ENCODE measurements around the gene COL27A1.

The COL27A1 gene

DNA sequence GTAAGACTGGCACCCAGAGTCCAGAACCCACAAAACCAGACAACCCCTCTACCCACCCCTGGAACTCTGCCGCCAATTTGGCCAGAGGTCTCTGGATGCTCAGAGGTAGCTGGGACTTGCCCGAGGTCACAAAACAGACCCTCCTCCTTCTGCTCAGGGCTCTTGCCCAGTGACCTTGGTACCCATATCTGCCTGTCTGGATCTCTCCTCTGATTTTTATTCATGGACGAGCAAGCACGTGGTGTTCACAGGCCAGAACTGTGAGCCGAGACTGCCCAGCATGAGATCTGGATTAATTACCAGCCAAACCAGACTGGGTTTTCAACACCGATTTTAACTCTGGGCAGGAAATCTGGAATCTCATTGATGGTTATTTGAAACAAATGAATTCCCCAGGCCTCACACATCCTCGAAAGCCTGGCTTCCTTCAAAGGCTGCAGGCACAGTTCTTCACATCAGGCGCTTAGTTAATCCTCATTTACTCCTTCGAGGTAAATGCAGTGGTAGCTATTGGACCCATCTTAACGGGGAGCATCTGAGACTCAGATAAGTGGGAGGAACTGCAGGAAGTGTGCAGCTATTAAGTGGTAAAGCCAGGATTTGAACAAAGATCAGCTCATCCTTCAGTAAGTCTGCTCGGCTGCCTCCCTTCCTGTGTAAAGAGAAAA is 21.4 kb downstream of the COL27A1 start:
- no peak for TF ChIP-seq FOXP2 (optimal IDR thresholded peaks at IDR 0.05; ENCODE audit: borderline replicate concordance, extremely low read depth, extremely low read length, insufficient read depth)
- no peak for TF ChIP-seq POLR2AphosphoS5 (IDR thresholded peaks at IDR 0.05; ENCODE audit: low read depth, low read length)
- no peak for TF ChIP-seq TAF1 (IDR thresholded peaks at IDR 0.05; ENCODE audit: borderline replicate concordance, insufficient read depth, low read length)
- no peak for TF ChIP-seq SIN3A (IDR thresholded peaks at IDR 0.05; ENCODE audit: borderline replicate concordance, insufficient read depth, low read length)
- TF ChIP-seq, protein P1, sequence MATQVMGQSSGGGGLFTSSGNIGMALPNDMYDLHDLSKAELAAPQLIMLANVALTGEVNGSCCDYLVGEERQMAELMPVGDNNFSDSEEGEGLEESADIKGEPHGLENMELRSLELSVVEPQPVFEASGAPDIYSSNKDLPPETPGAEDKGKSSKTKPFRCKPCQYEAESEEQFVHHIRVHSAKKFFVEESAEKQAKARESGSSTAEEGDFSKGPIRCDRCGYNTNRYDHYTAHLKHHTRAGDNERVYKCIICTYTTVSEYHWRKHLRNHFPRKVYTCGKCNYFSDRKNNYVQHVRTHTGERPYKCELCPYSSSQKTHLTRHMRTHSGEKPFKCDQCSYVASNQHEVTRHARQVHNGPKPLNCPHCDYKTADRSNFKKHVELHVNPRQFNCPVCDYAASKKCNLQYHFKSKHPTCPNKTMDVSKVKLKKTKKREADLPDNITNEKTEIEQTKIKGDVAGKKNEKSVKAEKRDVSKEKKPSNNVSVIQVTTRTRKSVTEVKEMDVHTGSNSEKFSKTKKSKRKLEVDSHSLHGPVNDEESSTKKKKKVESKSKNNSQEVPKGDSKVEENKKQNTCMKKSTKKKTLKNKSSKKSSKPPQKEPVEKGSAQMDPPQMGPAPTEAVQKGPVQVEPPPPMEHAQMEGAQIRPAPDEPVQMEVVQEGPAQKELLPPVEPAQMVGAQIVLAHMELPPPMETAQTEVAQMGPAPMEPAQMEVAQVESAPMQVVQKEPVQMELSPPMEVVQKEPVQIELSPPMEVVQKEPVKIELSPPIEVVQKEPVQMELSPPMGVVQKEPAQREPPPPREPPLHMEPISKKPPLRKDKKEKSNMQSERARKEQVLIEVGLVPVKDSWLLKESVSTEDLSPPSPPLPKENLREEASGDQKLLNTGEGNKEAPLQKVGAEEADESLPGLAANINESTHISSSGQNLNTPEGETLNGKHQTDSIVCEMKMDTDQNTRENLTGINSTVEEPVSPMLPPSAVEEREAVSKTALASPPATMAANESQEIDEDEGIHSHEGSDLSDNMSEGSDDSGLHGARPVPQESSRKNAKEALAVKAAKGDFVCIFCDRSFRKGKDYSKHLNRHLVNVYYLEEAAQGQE (IDR thresholded peaks at IDR 0.05; ENCODE audit: insufficient read depth in 1 of 2, low read depth in 2 of 2, low read length in 2 of 2), result no peak

DNA sequence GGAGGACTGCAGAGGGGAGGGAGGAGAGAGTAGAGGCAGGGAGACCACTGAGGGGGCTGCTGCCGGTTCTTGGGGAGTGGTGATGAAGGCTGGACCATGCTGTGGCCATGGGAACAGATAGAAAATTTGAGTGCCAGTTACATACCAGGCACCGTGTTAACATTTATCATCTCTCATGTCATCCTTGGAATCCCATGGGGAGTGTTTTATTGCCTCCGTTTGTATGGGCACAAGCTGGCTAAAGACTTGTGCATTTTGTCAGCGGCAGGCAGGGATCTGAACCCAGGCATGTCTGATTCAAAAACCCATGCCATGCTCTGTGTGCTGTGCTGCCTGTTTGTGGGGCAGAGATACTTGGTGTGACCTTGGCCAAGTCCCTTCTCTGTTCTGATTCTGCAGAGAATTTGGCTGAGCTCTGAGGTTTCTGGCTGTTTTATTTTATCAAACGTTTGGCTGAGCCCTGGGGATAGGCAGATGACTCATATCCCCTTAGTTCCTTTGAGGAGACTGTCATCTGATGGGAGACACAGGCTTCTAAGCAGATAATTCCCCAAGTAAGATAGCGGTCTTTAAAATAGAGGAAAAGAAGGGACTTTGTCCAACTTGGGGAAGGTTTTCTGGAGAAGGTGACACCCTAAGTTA is 22.2 kb downstream of the COL27A1 start:
- TF ChIP-seq, protein P1 (IDR thresholded peaks at IDR 0.05; ENCODE audit: insufficient read depth in 1 of 2, low read depth in 2 of 2, low read length in 2 of 2), result no peak
- TF ChIP-seq POLR2AphosphoS5 (IDR thresholded peaks at IDR 0.05; ENCODE audit: low read depth, low read length), result no peak
- no peak for TF ChIP-seq TAF1 (IDR thresholded peaks at IDR 0.05; ENCODE audit: borderline replicate concordance, insufficient read depth, low read length)
- no peak for TF ChIP-seq SIN3A (IDR thresholded peaks at IDR 0.05; ENCODE audit: borderline replicate concordance, insufficient read depth, low read length)
- no peak for TF ChIP-seq FOXP2 (optimal IDR thresholded peaks at IDR 0.05; ENCODE audit: borderline replicate concordance, extremely low read depth, extremely low read length, insufficient read depth)

GRCh38 chr9:114178076-114178475 is 22.7 kb downstream of the COL27A1 start:
- TF ChIP-seq TAF1 (IDR thresholded peaks at IDR 0.05; ENCODE audit: borderline replicate concordance, insufficient read depth, low read length) (no peak), FOXP2 (optimal IDR thresholded peaks at IDR 0.05; ENCODE audit: borderline replicate concordance, extremely low read depth, extremely low read length, insufficient read depth) (no peak), SIN3A (IDR thresholded peaks at IDR 0.05; ENCODE audit: borderline replicate concordance, insufficient read depth, low read length) (no peak), POLR2AphosphoS5 (IDR thresholded peaks at IDR 0.05; ENCODE audit: low read depth, low read length) (no peak)
- TF ChIP-seq, protein P1 (IDR thresholded peaks at IDR 0.05; ENCODE audit: insufficient read depth in 1 of 2, low read depth in 2 of 2, low read length in 2 of 2), result no peak

DNA sequence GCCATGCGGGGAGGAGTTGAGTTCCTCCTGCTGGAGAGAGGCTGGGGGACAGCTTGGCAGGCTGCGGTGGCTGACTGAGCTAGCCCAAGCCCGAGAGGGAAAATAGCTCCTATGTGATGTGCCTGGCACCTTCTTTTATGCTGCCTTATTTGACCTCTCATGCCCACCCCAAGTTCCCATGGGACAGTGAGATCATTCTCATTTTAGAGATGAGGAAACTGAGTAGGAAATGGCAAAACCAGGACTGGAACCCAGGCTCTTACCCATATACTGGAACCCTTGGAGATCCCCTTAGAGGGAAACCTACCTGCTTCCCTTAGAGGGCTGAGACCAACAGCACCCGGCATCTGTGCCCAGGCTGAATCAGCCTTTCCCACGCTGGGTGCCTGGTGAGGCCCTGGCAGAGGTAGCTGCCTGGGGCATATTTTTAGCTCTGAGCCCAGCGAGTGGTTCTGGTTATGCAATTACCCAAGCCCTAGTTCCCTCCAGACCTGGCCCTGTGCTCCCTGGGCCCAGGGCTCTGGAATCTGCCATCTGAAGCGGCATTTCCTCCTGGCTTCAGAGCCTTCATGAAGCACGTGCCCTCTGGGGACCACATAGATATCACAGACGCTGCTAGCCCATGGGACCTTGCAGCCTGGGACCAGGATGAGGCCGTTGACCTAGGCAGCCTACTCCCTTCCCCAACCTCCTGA is 23.6 kb downstream of the COL27A1 start:
- TF ChIP-seq TAF1 (IDR thresholded peaks at IDR 0.05; ENCODE audit: borderline replicate concordance, insufficient read depth, low read length), result no peak
- no peak for TF ChIP-seq FOXP2 (optimal IDR thresholded peaks at IDR 0.05; ENCODE audit: borderline replicate concordance, extremely low read depth, extremely low read length, insufficient read depth)
- no peak for TF ChIP-seq SIN3A (IDR thresholded peaks at IDR 0.05; ENCODE audit: borderline replicate concordance, insufficient read depth, low read length)
- no peak for TF ChIP-seq POLR2AphosphoS5 (IDR thresholded peaks at IDR 0.05; ENCODE audit: low read depth, low read length)
- TF ChIP-seq, protein P1 (IDR thresholded peaks at IDR 0.05; ENCODE audit: insufficient read depth in 1 of 2, low read depth in 2 of 2, low read length in 2 of 2), result no peak
